Measurements from ENCODE around the gene ZC3H18. TPM values are rescaled to one million over a fixed set of nuclear protein-coding genes. Genes with fewer than 3 reads are reported as not detected.

ZC3H18 gene
- total RNA-seq, 1 experiment from 2014 or later: 61.8 TPM

DNA sequence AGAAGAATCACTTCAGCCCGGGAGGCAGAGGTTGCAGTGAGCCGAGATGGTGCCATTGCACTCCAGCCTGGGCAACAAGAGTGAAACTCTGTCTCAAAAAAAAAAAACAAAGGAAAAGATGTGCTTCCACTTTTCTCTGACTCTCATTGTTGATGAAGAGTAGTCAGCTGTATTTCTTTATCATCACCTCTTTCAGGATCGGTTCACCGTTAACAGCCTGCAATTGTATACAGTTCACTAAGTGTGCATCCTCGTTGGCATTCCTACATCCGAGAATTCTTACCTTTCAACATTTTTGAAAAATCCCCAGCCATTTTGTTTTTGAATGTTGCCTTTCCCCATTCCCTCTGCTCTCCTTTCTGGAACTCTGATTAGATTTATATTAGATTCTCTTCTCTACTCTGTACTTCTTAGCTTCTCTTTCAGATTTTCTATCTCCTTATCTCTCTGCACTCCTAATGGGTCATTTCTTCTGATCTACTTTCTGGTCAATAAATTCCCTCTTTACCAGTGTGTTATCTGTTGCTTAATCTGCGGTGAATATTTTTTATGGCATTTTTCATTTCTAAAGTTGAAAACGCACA lies 26.9 kb upstream of the ZC3H18 start:
- Mint-ChIP-seq H3K27me3 (ENCODE audit: low read depth) (peaks cover 63% of the 10 kb centered on the region), H3K9me3 (peaks cover 16% of the 10 kb centered on the region), H3K4me1 (peaks cover 2% of the 10 kb centered on the region; the same call in 1 of the 2 replicates), H3K36me3 (peaks cover 9% of the 10 kb centered on the region), H3K4me3 (no peak overlapping the region), H3K27ac (no peak overlapping the region)
- POLR2A ChIA-PET: interaction anchor here (0.7 kb wide), 1 partner anchor 87 kb away, joined by 4 read pairs; no protein-coding TSS in a partner anchor
- peak; percentile 100 for TF ChIP-seq ZNF317 (CRISPR knock-in tag; IDR thresholded peaks at IDR 0.05; ENCODE audit: borderline replicate concordance, low read depth)
- TF ChIP-seq NFYB (CRISPR knock-in tag; conservative IDR thresholded peaks at IDR 0.05; ENCODE audit: low read depth): no peak
- ATAC-seq (no peak), DNase-seq (ENCODE audit: low spot score) (no peak)
- CTCF ChIA-PET: interaction anchor here (6.7 kb wide), 1 partner anchor 19 kb away, joined by 69 read pairs; no protein-coding TSS in a partner anchor

DNA sequence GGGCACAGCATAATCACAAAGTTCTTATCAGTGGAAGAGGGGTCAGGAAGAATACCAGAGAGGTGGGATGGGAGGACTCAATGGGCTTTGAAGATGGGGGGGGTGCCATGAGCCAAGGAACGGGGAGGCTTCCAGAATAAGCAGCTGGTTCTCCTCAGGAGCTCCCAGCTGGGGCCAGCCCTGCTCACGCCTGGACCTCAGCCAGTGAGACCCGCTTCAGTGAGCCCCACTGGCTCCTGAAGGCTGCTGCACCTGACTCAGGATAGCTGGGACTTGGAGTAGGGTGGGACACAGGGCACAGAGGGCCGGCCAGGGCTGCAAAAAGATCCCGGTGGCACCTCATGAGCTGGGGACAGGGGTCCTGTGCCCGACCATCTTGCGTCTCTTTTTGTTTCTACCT lies 24.4 kb upstream of the ZC3H18 start:
- Mint-ChIP-seq H3K4me1 (peaks cover 3% of the 10 kb centered on the region; the same call in 1 of the 2 replicates), H3K36me3 (peaks cover 9% of the 10 kb centered on the region), H3K27me3 (ENCODE audit: low read depth) (peaks cover 75% of the 10 kb centered on the region), H3K9me3 (peaks cover 16% of the 10 kb centered on the region), H3K27ac (no peak overlapping the region), H3K4me3 (no peak overlapping the region)
- ATAC-seq (no peak), DNase-seq (ENCODE audit: low spot score) (no peak)
- CTCF ChIA-PET: interaction anchor here (0.8 to 2.6 kb wide), 3 partner anchors 14 to 108 kb away, joined by 3 to 10 read pairs (median 5); no protein-coding TSS in a partner anchor
- TF ChIP-seq ZNF416 (CRISPR knock-in tag; IDR thresholded peaks at IDR 0.05) (no peak), NFE2L1 (CRISPR knock-in tag; IDR thresholded peaks at IDR 0.05) (no peak), TEAD4 (CRISPR knock-in tag; IDR thresholded peaks at IDR 0.05) (no peak), ETV6 (CRISPR knock-in tag; IDR thresholded peaks at IDR 0.05) (no peak), GTF2I (CRISPR knock-in tag; conservative IDR thresholded peaks at IDR 0.05) (no peak)
- TF ChIP-seq, protein P1, sequence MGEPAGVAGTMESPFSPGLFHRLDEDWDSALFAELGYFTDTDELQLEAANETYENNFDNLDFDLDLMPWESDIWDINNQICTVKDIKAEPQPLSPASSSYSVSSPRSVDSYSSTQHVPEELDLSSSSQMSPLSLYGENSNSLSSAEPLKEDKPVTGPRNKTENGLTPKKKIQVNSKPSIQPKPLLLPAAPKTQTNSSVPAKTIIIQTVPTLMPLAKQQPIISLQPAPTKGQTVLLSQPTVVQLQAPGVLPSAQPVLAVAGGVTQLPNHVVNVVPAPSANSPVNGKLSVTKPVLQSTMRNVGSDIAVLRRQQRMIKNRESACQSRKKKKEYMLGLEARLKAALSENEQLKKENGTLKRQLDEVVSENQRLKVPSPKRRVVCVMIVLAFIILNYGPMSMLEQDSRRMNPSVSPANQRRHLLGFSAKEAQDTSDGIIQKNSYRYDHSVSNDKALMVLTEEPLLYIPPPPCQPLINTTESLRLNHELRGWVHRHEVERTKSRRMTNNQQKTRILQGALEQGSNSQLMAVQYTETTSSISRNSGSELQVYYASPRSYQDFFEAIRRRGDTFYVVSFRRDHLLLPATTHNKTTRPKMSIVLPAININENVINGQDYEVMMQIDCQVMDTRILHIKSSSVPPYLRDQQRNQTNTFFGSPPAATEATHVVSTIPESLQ (CRISPR knock-in tag; IDR thresholded peaks at IDR 0.05): no peak
- TF ChIP-seq, protein P2, sequence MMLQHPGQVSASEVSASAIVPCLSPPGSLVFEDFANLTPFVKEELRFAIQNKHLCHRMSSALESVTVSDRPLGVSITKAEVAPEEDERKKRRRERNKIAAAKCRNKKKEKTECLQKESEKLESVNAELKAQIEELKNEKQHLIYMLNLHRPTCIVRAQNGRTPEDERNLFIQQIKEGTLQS (CRISPR knock-in tag; conservative IDR thresholded peaks at IDR 0.05): no peak
- TF ChIP-seq, protein P3, sequence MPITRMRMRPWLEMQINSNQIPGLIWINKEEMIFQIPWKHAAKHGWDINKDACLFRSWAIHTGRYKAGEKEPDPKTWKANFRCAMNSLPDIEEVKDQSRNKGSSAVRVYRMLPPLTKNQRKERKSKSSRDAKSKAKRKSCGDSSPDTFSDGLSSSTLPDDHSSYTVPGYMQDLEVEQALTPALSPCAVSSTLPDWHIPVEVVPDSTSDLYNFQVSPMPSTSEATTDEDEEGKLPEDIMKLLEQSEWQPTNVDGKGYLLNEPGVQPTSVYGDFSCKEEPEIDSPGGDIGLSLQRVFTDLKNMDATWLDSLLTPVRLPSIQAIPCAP (CRISPR knock-in tag; IDR thresholded peaks at IDR 0.05): no peak
- TF ChIP-seq, protein P4, sequence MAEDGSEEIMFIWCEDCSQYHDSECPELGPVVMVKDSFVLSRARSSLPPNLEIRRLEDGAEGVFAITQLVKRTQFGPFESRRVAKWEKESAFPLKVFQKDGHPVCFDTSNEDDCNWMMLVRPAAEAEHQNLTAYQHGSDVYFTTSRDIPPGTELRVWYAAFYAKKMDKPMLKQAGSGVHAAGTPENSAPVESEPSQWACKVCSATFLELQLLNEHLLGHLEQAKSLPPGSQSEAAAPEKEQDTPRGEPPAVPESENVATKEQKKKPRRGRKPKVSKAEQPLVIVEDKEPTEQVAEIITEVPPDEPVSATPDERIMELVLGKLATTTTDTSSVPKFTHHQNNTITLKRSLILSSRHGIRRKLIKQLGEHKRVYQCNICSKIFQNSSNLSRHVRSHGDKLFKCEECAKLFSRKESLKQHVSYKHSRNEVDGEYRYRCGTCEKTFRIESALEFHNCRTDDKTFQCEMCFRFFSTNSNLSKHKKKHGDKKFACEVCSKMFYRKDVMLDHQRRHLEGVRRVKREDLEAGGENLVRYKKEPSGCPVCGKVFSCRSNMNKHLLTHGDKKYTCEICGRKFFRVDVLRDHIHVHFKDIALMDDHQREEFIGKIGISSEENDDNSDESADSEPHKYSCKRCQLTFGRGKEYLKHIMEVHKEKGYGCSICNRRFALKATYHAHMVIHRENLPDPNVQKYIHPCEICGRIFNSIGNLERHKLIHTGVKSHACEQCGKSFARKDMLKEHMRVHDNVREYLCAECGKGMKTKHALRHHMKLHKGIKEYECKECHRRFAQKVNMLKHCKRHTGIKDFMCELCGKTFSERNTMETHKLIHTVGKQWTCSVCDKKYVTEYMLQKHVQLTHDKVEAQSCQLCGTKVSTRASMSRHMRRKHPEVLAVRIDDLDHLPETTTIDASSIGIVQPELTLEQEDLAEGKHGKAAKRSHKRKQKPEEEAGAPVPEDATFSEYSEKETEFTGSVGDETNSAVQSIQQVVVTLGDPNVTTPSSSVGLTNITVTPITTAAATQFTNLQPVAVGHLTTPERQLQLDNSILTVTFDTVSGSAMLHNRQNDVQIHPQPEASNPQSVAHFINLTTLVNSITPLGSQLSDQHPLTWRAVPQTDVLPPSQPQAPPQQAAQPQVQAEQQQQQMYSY (CRISPR knock-in tag; IDR thresholded peaks at IDR 0.05): no peak
- TF ChIP-seq, protein P5, sequence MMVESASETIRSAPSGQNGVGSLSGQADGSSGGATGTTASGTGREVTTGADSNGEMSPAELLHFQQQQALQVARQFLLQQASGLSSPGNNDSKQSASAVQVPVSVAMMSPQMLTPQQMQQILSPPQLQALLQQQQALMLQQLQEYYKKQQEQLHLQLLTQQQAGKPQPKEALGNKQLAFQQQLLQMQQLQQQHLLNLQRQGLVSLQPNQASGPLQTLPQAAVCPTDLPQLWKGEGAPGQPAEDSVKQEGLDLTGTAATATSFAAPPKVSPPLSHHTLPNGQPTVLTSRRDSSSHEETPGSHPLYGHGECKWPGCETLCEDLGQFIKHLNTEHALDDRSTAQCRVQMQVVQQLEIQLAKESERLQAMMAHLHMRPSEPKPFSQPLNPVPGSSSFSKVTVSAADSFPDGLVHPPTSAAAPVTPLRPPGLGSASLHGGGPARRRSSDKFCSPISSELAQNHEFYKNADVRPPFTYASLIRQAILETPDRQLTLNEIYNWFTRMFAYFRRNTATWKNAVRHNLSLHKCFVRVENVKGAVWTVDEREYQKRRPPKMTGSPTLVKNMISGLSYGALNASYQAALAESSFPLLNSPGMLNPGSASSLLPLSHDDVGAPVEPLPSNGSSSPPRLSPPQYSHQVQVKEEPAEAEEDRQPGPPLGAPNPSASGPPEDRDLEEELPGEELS (CRISPR knock-in tag; IDR thresholded peaks at IDR 0.05): no peak
- TF ChIP-seq, protein P6, sequence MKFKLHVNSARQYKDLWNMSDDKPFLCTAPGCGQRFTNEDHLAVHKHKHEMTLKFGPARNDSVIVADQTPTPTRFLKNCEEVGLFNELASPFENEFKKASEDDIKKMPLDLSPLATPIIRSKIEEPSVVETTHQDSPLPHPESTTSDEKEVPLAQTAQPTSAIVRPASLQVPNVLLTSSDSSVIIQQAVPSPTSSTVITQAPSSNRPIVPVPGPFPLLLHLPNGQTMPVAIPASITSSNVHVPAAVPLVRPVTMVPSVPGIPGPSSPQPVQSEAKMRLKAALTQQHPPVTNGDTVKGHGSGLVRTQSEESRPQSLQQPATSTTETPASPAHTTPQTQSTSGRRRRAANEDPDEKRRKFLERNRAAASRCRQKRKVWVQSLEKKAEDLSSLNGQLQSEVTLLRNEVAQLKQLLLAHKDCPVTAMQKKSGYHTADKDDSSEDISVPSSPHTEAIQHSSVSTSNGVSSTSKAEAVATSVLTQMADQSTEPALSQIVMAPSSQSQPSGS (CRISPR knock-in tag; IDR thresholded peaks at IDR 0.05; ENCODE audit: borderline replicate concordance, low read depth): no peak
- TF ChIP-seq, protein P7, sequence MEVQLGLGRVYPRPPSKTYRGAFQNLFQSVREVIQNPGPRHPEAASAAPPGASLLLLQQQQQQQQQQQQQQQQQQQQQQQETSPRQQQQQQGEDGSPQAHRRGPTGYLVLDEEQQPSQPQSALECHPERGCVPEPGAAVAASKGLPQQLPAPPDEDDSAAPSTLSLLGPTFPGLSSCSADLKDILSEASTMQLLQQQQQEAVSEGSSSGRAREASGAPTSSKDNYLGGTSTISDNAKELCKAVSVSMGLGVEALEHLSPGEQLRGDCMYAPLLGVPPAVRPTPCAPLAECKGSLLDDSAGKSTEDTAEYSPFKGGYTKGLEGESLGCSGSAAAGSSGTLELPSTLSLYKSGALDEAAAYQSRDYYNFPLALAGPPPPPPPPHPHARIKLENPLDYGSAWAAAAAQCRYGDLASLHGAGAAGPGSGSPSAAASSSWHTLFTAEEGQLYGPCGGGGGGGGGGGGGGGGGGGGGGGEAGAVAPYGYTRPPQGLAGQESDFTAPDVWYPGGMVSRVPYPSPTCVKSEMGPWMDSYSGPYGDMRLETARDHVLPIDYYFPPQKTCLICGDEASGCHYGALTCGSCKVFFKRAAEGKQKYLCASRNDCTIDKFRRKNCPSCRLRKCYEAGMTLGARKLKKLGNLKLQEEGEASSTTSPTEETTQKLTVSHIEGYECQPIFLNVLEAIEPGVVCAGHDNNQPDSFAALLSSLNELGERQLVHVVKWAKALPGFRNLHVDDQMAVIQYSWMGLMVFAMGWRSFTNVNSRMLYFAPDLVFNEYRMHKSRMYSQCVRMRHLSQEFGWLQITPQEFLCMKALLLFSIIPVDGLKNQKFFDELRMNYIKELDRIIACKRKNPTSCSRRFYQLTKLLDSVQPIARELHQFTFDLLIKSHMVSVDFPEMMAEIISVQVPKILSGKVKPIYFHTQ (CRISPR knock-in tag; IDR thresholded peaks at IDR 0.05): no peak
- POLR2A ChIA-PET: interaction anchor here (0.6 kb wide), 1 partner anchor 1221 kb away, joined by 3 read pairs; no protein-coding TSS in a partner anchor

All from WTC11 (cell line).